GM23338 (cell line): ENCODE results near the gene UNC80. TPM values are rescaled to one million over a fixed set of nuclear protein-coding genes. Genes with fewer than 3 reads are reported as not detected.

ENCODE experiments used
- ATAC-seq: fragments of 200-7000 bp; cut with Tn5 transposase; 3 replicates; pipeline ENCODE4 v1.9.1; 2020
- DNase-seq: peaks from one replicate; pipeline ENCODE4 v3.0.0-alpha.2; 2015; ENCODE audit warnings: low spot score
- H2AFZ ChIP-seq: fragments of 200-600 bp; sonication (generic); 2 replicates; pipeline ENCODE4 v1.8.0; 2016; ENCODE audit warnings: antibody characterized with exemption, mild to moderate bottlenecking, moderate library complexity
- H3F3A ChIP-seq: fragments of 200-600 bp; sonication (generic); replicated peaks from 2 replicates; pipeline ENCODE4 v1.8.0; 2017; ENCODE audit warnings: antibody characterized with exemption, mixed run types, low read depth
- H3K27ac ChIP-seq: fragments of 200-600 bp; sonication (generic); 2 replicates; pipeline ENCODE4 v1.6.1; 2016; ENCODE audit warnings: low read depth
- H3K27me3 ChIP-seq: fragments of 200-600 bp; sonication (generic); 2 replicates; pipeline ENCODE4 v1.8.0; 2016; ENCODE audit warnings: mild to moderate bottlenecking, mixed run types, moderate library complexity; ENCODE audit not compliant: insufficient read depth
- H3K36me3 ChIP-seq: fragments of 200-600 bp; sonication (generic); 2 replicates; pipeline ENCODE4 v1.8.0; 2016; ENCODE audit warnings: mild to moderate bottlenecking; ENCODE audit not compliant: insufficient read depth
- H3K4me1 ChIP-seq: fragments of 200-600 bp; sonication (generic); 2 replicates; pipeline ENCODE4 v1.8.0; 2016; ENCODE audit warnings: mild to moderate bottlenecking, moderate library complexity; ENCODE audit not compliant: insufficient read depth
- H3K4me2 ChIP-seq: fragments of 200-600 bp; sonication (generic); 2 replicates; pipeline ENCODE4 v1.7.1; 2017; ENCODE audit warnings: mixed run types
- H3K4me3 ChIP-seq: fragments of 200-600 bp; sonication (generic); 2 replicates; pipeline ENCODE4 v1.6.1; 2016; ENCODE audit warnings: mixed run types
- H3K79me2 ChIP-seq: fragments of 200-600 bp; sonication (generic); replicated peaks from 2 replicates; pipeline ENCODE4 v1.8.0; 2017; ENCODE audit warnings: mild to moderate bottlenecking; ENCODE audit not compliant: insufficient read depth
- H3K9me2 ChIP-seq: fragments of 200-600 bp; sonication (generic); 2 replicates; pipeline ENCODE4 v1.8.0; 2017; ENCODE audit not compliant: insufficient read depth
- H4K20me1 ChIP-seq: fragments of 200-600 bp; sonication (generic); replicated peaks from 2 replicates; pipeline ENCODE4 v1.8.0; 2017; ENCODE audit warnings: mild to moderate bottlenecking; ENCODE audit not compliant: insufficient read depth
- H3K27ac Mint-ChIP-seq: 2 replicates; pipeline ENCODE4 v1.8.0; 2020; ENCODE audit warnings: inconsistent platforms, mild to moderate bottlenecking, moderate library complexity, mixed read lengths
- H3K27me3 Mint-ChIP-seq: 3 replicates; pipeline ENCODE4 v1.8.0; 2022; ENCODE audit warnings: low read depth, mild to moderate bottlenecking, moderate library complexity, mixed read lengths, inconsistent platforms; ENCODE audit not compliant: insufficient read depth, poor library complexity
- H3K36me3 Mint-ChIP-seq: 3 replicates; pipeline ENCODE4 v1.8.0; 2021; ENCODE audit warnings: low read depth, mild to moderate bottlenecking, inconsistent platforms, moderate library complexity, mixed read lengths
- H3K4me1 Mint-ChIP-seq: 3 replicates; pipeline ENCODE4 v1.8.0; 2020; ENCODE audit warnings: mild to moderate bottlenecking, inconsistent platforms, mixed read lengths
- H3K4me3 Mint-ChIP-seq: 3 replicates; pipeline ENCODE4 v1.8.0; 2021; ENCODE audit warnings: moderate library complexity, mild to moderate bottlenecking, inconsistent platforms, mixed read lengths
- H3K9me3 Mint-ChIP-seq: 3 replicates; pipeline ENCODE4 v1.8.0; 2020; ENCODE audit warnings: moderate library complexity, mild to moderate bottlenecking, inconsistent platforms, mixed read lengths
- CREB1 ChIP-seq: fragments of 250-450 bp; sonication (Bioruptor Pico); IDR thresholded peaks from 2 replicates; pipeline ENCODE4 v1.5.0; 2020; ENCODE audit warnings: low read depth, mild to moderate bottlenecking, moderate library complexity
- CTCF ChIP-seq, 2 experiments: fragments of 200-600 bp in 1 of 2; sonication (generic) in 1 of 2; conservative IDR thresholded peaks; 2 replicates each; pipeline versions ENCODE4 v1.5.1 to v1.6.1; 2016 to 2017; ENCODE audit warnings: antibody characterized with exemption in 2 of 2, low read depth in 2 of 2, mild to moderate bottlenecking in 2 of 2, moderate library complexity in 1 of 2
- EZH2 ChIP-seq: fragments of 200-600 bp; sonication (generic); IDR thresholded peaks from one replicate; pipeline ENCODE4 v1.8.0; 2017; ENCODE audit warnings: antibody characterized with exemption, mild to moderate bottlenecking, low read depth; ENCODE audit not compliant: unreplicated experiment
- EZH2phosphoT487 ChIP-seq: fragments of 200-600 bp; sonication (generic); IDR thresholded peaks from one replicate; pipeline ENCODE4 v1.8.1; 2018; ENCODE audit warnings: antibody characterized with exemption; ENCODE audit not compliant: unreplicated experiment
- JUNB ChIP-seq: IDR thresholded peaks from one replicate; pipeline ENCODE4 v1.6.1; 2016; ENCODE audit warnings: antibody characterized with exemption; ENCODE audit not compliant: unreplicated experiment
- ZNF462 ChIP-seq: fragments of 250-450 bp; sonication (Bioruptor Pico); IDR thresholded peaks from 2 replicates; pipeline ENCODE4 v1.5.0; 2020; ENCODE audit warnings: mild to moderate bottlenecking, moderate library complexity
- polyA plus RNA-seq: library from polyadenylated mRNA; unstranded; fragments of >200 nt; fragmentation: Nextera tagmentation; extraction: Ambion mirVana; gene quantifications from 2 replicates; pipeline ENCODE4 v1.2.1, GENCODE V29; 2016
- total RNA-seq: library from RNA; depleted of rRNA; stranded (reverse); fragments of >200 nt; shearing (Covaris generic); gene quantifications from 2 replicates; pipeline ENCODE4 v1.2.3, GENCODE V29; 2014

UNC80 gene
- total and polyA plus RNA-seq, 2 experiments from 2014 or later = 0.11 to 1.5 TPM

GRCh38 chr2:209984291-209984690 is 212.7 kb downstream of the UNC80 start (continued):
- no peak for TF ChIP-seq ZNF462
- TF ChIP-seq EZH2 = no peak
- no peak for TF ChIP-seq CREB1 (CRISPR knock-in tag)
- no peak for TF ChIP-seq JUNB

- no peaks in the 10 kb centered on the region for H3K4me1 Mint-ChIP-seq
- no peaks in the 10 kb centered on the region for H3K36me3 ChIP-seq
- no peak overlapping the region for H2AFZ ChIP-seq
- no peaks in the 10 kb centered on the region for H3K9me2 ChIP-seq
- ATAC-seq (no peak), DNase-seq (no peak)
- no peaks in the 10 kb centered on the region for H3K27me3 Mint-ChIP-seq
- H3F3A ChIP-seq = no peaks in the 10 kb centered on the region
- H3K79me2 ChIP-seq = no peaks in the 10 kb centered on the region
- TF ChIP-seq EZH2phosphoT487 = no peak
- no peak for TF ChIP-seq CTCF (conservative IDR thresholded peaks at IDR 0.05; ENCODE audit: low read depth in 2 of 2)
- no peaks in the 10 kb centered on the region for H3K9me3 Mint-ChIP-seq
- H4K20me1 ChIP-seq = no peaks in the 10 kb centered on the region
- H3K4me3 ChIP-seq = no peak overlapping the region
- no peak overlapping the region for H3K27ac ChIP-seq
- no peaks in the 10 kb centered on the region for H3K4me1 ChIP-seq
- no peaks in the 10 kb centered on the region for H3K27me3 ChIP-seq
- H3K36me3 Mint-ChIP-seq = no peaks in the 10 kb centered on the region
- H3K4me3 Mint-ChIP-seq = no peak overlapping the region
- no peak overlapping the region for H3K4me2 ChIP-seq
- H3K27ac Mint-ChIP-seq = no peak overlapping the region
Observed at GRCh38 chr2:209985874-209986273, 214.2 kb downstream of the UNC80 start.
